Parathyroid adenoma (tissue), 2 donors: ENCODE measurements around the gene LAMTOR3.
A peak's percentile ranks its signal among the peaks of the same experiment; 100 is the strongest.

Experiments
- H2AFZ ChIP-seq: fragments of 300-600 bp; sonication (generic); one replicate; pipeline ENCODE4 v1.7.0; 2017; ENCODE audit warnings: antibody characterized with exemption, mild to moderate bottlenecking
- H3K27ac ChIP-seq: fragments of 300-600 bp; sonication (generic); one replicate; pipeline ENCODE4 v1.7.0; 2017
- H3K27me3 ChIP-seq: fragments of 300-600 bp; sonication (generic); one replicate; pipeline ENCODE4 v1.7.0; 2017; ENCODE audit warnings: low read length; ENCODE audit not compliant: control insufficient read depth, insufficient read depth
- H3K36me3 ChIP-seq: fragments of 300-600 bp; sonication (generic); one replicate; pipeline ENCODE4 v1.7.0; 2017; ENCODE audit warnings: low read length; ENCODE audit not compliant: control insufficient read depth, insufficient read depth
- H3K4me1 ChIP-seq: fragments of 300-600 bp; sonication (generic); one replicate; pipeline ENCODE4 v1.7.0; 2017; ENCODE audit warnings: control low read depth
- H3K4me2 ChIP-seq: fragments of 300-600 bp; sonication (generic); one replicate; pipeline ENCODE4 v1.7.0; 2017; ENCODE audit warnings: low read length
- H3K4me3 ChIP-seq: fragments of 300-600 bp; sonication (generic); one replicate; pipeline ENCODE4 v1.7.0; 2017; ENCODE audit warnings: low read depth, low read length
- H3K79me2 ChIP-seq: fragments of 300-600 bp; sonication (generic); one replicate; pipeline ENCODE4 v1.7.0; 2017; ENCODE audit warnings: control low read depth
- H3K9ac ChIP-seq: fragments of 300-600 bp; sonication (generic); one replicate; pipeline ENCODE4 v1.7.0; 2017; ENCODE audit warnings: mild to moderate bottlenecking
- H3K9me3 ChIP-seq: fragments of 300-600 bp; sonication (generic); one replicate; pipeline ENCODE4 v1.7.0; 2017; ENCODE audit warnings: low read length; ENCODE audit not compliant: control insufficient read depth
- TF ChIP-seq, protein P1 (sequence below): fragments of 300-600 bp; sonication (generic); IDR thresholded peaks from one replicate; pipeline ENCODE4 v1.7.0; 2017; ENCODE audit warnings: antibody characterized with exemption, mild to moderate bottlenecking
- donor health status: primary hyperparathyroidism.

The LAMTOR3 gene

DNA sequence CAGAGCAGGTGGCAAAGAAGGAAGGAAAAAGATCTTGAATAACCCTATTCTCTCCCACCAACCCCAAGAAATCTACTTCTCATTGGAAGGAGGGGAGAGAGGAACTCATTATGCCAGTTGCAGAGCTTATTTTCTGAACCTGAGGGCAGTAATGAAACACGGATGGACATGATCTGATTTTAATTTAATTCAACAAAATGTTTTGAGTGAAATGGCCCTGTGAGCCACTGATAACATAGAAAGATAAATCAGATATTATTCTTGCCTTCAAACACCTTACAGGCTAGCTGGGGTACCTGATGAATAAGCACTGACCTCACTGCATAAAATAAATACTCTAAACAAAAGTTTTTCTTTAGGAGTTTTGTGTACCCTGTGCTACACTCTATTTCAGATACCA is 47.3 kb downstream of the LAMTOR3 start:
- Histone ChIP-seq H3K9ac (no peak overlapping the region), H3K4me3 (no peak overlapping the region), H3K36me3 (no peaks in the 10 kb centered on the region), H3K27me3 (no peaks in the 10 kb centered on the region), H3K4me1 (no peaks in the 10 kb centered on the region), H3K79me2 (no peaks in the 10 kb centered on the region), H3K4me2 (no peak overlapping the region), H2AFZ (no peak overlapping the region), H3K27ac (no peak overlapping the region), H3K9me3 (no peaks in the 10 kb centered on the region)
- TF ChIP-seq, protein P1, sequence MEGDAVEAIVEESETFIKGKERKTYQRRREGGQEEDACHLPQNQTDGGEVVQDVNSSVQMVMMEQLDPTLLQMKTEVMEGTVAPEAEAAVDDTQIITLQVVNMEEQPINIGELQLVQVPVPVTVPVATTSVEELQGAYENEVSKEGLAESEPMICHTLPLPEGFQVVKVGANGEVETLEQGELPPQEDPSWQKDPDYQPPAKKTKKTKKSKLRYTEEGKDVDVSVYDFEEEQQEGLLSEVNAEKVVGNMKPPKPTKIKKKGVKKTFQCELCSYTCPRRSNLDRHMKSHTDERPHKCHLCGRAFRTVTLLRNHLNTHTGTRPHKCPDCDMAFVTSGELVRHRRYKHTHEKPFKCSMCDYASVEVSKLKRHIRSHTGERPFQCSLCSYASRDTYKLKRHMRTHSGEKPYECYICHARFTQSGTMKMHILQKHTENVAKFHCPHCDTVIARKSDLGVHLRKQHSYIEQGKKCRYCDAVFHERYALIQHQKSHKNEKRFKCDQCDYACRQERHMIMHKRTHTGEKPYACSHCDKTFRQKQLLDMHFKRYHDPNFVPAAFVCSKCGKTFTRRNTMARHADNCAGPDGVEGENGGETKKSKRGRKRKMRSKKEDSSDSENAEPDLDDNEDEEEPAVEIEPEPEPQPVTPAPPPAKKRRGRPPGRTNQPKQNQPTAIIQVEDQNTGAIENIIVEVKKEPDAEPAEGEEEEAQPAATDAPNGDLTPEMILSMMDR, result no peak

DNA sequence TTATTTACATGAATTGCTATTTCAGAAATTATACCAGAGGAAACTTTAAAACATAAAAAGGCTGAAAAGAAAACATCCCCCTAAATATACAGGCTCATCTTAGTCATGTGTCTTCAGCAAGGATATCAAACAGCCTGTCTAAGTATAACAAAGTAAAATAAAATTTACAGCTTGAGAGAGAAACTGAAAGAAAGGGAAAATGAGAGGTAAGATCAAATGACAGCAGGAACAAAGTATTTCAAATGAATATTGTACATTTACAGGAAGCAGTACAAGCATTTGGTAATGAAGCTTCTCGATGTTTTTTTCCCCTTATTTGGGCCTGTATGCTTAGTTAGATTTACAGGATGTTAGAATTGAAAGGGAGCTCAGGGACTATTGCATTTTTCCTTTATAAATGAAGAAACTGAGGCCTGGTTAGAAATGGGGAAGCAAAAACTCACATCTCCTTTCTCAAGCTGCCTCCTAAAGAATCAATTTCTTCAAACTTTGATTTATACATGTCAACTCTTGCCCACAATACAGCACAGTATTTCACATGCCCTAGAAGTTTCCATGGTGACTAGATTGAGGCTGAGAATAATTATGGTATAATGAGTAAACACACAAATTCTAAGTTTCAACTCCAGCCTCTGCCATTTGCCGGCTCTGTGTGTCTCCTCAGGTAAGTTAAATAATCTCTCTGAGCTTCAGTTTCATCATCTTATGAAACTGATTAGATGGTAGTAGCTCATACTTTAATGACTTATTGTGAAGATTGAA is 48.3 kb downstream of the LAMTOR3 start:
- TF ChIP-seq, protein P1, result no peak
- no peak overlapping the region for H3K4me2 ChIP-seq
- no peak overlapping the region for H3K4me3 ChIP-seq
- no peak overlapping the region for H3K27ac ChIP-seq
- no peak overlapping the region for H2AFZ ChIP-seq
- no peaks in the 10 kb centered on the region for H3K36me3 ChIP-seq
- H3K9me3 ChIP-seq, result no peaks in the 10 kb centered on the region
- H3K27me3 ChIP-seq, result no peaks in the 10 kb centered on the region
- no peak overlapping the region for H3K9ac ChIP-seq
- no peaks in the 10 kb centered on the region for H3K4me1 ChIP-seq
- no peaks in the 10 kb centered on the region for H3K79me2 ChIP-seq

DNA sequence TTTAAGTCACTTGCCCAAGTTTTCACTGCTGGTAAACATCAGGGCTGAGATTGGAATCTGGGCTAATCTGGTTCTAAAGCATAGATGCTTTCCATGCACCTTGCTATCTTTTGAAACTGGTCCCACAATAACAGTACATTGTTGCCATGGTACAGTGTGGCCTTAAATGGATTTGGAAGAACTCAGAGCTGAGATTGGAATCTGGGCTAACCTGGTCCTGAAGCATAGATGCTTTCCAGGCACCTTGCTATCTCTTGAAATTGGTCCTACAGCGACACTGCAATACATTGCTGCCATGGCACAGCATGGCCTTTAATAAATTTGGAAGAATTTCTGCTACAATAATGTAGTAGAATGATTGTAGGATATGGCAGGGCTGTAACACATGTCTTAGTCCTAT is 49.0 kb downstream of the LAMTOR3 start:
- Histone ChIP-seq H3K27ac (no peak overlapping the region), H3K36me3 (no peaks in the 10 kb centered on the region), H3K4me1 (no peaks in the 10 kb centered on the region), H3K9ac (no peak overlapping the region), H3K27me3 (no peaks in the 10 kb centered on the region), H3K4me2 (peak overlapping the region; percentile 35), H3K9me3 (no peaks in the 10 kb centered on the region), H3K4me3 (no peak overlapping the region), H3K79me2 (no peaks in the 10 kb centered on the region), H2AFZ (no peak overlapping the region)
- TF ChIP-seq, protein P1, result no peak

DNA sequence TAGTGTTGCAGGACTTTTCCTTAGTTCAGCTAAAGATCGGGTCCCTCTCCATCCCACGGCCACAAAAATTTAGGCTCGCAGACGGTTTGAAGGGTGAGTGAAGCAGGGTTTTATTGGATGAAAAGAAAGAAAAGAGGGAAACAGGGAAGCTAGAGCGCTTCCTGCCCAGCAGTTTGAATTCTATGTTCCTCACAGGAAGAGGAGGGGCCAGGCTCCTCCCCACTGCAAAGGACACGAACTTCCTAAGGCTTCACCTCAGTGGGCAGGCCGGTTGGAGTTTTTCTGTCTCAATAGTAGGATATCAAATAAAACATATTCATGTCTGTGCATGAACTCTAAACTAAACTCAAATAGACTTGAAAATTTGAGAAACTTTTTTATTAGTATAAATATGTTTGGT is 50.2 kb downstream of the LAMTOR3 start:
- Histone ChIP-seq H3K79me2 (no peaks in the 10 kb centered on the region), H3K9me3 (no peaks in the 10 kb centered on the region), H3K36me3 (no peaks in the 10 kb centered on the region), H3K27me3 (no peaks in the 10 kb centered on the region), H3K4me1 (no peaks in the 10 kb centered on the region), H2AFZ (no peak overlapping the region), H3K9ac (no peak overlapping the region), H3K4me2 (no peak overlapping the region), H3K4me3 (no peak overlapping the region), H3K27ac (no peak overlapping the region)
- TF ChIP-seq, protein P1, result no peak

DNA sequence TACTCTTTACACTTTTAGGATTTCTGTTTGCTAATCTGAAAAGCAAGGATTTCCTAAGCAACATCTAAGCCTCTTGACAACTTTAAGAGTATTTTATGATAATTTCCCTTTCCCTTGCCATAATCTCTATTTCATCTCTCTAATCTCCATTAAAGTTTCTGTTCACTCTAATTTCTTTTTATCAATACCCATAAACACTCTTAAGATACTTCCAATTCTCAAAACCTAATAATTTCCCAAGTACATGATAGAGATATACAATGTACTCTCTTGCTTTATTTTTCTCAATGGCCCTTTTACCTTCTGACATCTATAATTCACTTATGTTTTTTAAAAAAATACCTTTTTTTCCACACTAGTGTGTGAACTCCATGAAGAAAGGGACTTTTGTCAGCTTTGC is 50.8 kb downstream of the LAMTOR3 start:
- Histone ChIP-seq H3K27ac (no peak overlapping the region), H3K4me1 (no peaks in the 10 kb centered on the region), H3K36me3 (no peaks in the 10 kb centered on the region), H3K4me3 (no peak overlapping the region), H3K9me3 (no peaks in the 10 kb centered on the region), H3K9ac (no peak overlapping the region), H2AFZ (no peak overlapping the region), H3K4me2 (no peak overlapping the region), H3K79me2 (no peaks in the 10 kb centered on the region), H3K27me3 (no peaks in the 10 kb centered on the region)
- TF ChIP-seq, protein P1, result no peak
